ENCODE results near the gene SLC5A5. TPM values are rescaled to one million over a fixed set of nuclear protein-coding genes. Genes with fewer than 3 reads are reported as not detected.

SLC5A5 gene
- total RNA-seq, 4 donors from 2014 or later = not detected

DNA sequence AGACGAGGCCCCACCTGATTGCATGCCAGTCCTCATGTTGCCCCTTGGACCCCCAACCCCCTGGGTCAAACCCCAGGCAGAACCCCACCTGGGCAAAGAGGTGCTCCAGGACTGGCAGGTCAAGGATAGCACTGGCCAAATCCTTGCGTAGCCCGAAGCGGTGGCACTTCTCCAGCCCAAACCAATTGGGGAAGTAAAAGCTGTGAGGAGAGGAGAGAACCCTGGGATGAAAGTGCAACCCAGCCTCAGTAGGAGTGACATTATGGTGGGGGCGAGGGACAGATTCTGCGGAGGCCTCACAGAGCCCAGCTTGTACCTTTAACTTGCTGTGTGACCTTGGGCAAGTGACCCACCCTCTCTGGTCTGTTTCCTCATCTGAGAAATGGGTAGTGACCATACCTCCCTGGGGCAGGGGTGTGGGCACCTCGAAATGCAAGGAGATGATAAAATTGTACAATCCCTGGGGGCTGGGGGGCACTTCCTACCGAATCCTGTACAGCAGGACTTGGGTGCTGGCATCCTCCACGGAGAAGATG, 28.4 kb upstream of the SLC5A5 start:
- Histone ChIP-seq H3K27ac (no peak overlapping the region), H3K36me3 (peaks cover 4% of the 10 kb centered on the region), H3K4me3 (no peak overlapping the region), H3K9me3 (no peaks in the 10 kb centered on the region), H3K27me3 (peaks cover 20% of the 10 kb centered on the region), H3K4me1 (peaks cover 29% of the 10 kb centered on the region)
- no peak for DNase-seq (ENCODE audit: low spot score in 2 of 2)
- 68% methylated on average over 4 of the region's 9 CpGs for WGBS
- TF ChIP-seq, protein P1, sequence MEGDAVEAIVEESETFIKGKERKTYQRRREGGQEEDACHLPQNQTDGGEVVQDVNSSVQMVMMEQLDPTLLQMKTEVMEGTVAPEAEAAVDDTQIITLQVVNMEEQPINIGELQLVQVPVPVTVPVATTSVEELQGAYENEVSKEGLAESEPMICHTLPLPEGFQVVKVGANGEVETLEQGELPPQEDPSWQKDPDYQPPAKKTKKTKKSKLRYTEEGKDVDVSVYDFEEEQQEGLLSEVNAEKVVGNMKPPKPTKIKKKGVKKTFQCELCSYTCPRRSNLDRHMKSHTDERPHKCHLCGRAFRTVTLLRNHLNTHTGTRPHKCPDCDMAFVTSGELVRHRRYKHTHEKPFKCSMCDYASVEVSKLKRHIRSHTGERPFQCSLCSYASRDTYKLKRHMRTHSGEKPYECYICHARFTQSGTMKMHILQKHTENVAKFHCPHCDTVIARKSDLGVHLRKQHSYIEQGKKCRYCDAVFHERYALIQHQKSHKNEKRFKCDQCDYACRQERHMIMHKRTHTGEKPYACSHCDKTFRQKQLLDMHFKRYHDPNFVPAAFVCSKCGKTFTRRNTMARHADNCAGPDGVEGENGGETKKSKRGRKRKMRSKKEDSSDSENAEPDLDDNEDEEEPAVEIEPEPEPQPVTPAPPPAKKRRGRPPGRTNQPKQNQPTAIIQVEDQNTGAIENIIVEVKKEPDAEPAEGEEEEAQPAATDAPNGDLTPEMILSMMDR (IDR thresholded peaks at IDR 0.05) = no peak
- no peak for TF ChIP-seq POLR2A (IDR thresholded peaks at IDR 0.05)
- no peak for TF ChIP-seq EP300 (IDR thresholded peaks at IDR 0.05)
- no peak for TF ChIP-seq POLR2AphosphoS5 (IDR thresholded peaks at IDR 0.05)

DNA sequence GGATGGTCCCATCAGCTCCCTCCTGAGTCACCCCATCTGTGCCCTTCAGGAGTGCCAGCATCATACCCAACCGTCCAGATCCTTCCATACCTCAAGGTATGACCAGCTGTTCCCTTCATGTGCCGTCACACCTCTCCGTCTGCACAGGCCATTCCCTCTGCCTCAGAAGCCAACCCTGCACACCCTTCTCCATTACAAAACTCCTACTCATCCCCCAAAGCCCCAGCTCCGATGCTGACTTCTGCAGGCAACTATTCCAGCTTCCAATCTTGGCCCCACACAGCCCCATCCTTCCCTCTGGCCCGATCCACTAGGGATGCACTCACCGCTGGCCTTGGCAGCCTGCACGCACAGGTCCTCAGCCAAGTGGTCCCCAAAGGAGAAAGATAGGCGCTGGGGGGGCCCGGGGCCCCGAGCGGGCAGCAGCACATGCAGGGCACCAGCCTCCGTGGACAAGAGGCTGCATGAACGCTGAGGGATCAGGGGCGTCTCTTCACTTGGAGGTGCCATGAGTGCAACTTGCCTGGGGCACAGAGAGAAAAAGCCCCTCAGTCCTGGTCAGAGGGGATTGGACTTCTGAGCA, 27.7 kb upstream of the SLC5A5 start:
- Histone ChIP-seq H3K27me3 (peaks cover 20% of the 10 kb centered on the region), H3K9me3 (no peaks in the 10 kb centered on the region), H3K4me3 (no peak overlapping the region), H3K36me3 (peaks cover 2% of the 10 kb centered on the region), H3K27ac (no peak overlapping the region), H3K4me1 (peaks cover 34% of the 10 kb centered on the region)
- no peak for DNase-seq (ENCODE audit: low spot score in 2 of 2)
- 81% methylated on average over 6 of the region's 14 CpGs for WGBS
- TF ChIP-seq EP300 (IDR thresholded peaks at IDR 0.05) = no peak
- TF ChIP-seq, protein P1 (IDR thresholded peaks at IDR 0.05) = no peak
- no peak for TF ChIP-seq POLR2A (IDR thresholded peaks at IDR 0.05)
- TF ChIP-seq POLR2AphosphoS5 (IDR thresholded peaks at IDR 0.05) = no peak

DNA sequence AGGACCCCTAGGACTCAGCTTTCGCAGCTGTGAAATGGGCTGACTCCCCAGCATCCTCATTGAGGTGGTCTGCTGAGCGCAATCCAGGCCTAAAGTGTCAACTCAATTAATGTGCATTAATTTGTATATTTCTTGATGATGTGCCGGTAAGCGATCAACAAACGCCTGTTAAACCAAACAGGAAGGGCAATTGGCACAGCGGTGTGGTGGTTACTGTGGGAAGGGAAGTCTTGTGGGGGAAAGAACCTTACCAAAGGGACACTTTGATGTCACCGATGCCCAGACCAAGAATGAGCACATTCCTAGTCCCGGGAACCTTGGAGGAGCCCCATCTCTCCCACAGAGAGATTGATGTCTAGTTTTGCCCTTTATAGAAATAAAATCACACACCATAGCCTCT, 25.6 kb upstream of the SLC5A5 start:
- Histone ChIP-seq H3K27me3 (peaks cover 17% of the 10 kb centered on the region), H3K9me3 (no peaks in the 10 kb centered on the region), H3K36me3 (no peaks in the 10 kb centered on the region), H3K4me1 (peaks cover 34% of the 10 kb centered on the region), H3K4me3 (no peak overlapping the region), H3K27ac (no peak overlapping the region)
- 74% methylated on average over 7 of the region's 8 CpGs for WGBS
- TF ChIP-seq POLR2AphosphoS5 (IDR thresholded peaks at IDR 0.05) = no peak
- TF ChIP-seq POLR2A (IDR thresholded peaks at IDR 0.05) = no peak
- TF ChIP-seq, protein P1 (IDR thresholded peaks at IDR 0.05) = no peak
- TF ChIP-seq EP300 (IDR thresholded peaks at IDR 0.05) = no peak
- DNase-seq (ENCODE audit: low spot score in 2 of 2) = no peak

DNA sequence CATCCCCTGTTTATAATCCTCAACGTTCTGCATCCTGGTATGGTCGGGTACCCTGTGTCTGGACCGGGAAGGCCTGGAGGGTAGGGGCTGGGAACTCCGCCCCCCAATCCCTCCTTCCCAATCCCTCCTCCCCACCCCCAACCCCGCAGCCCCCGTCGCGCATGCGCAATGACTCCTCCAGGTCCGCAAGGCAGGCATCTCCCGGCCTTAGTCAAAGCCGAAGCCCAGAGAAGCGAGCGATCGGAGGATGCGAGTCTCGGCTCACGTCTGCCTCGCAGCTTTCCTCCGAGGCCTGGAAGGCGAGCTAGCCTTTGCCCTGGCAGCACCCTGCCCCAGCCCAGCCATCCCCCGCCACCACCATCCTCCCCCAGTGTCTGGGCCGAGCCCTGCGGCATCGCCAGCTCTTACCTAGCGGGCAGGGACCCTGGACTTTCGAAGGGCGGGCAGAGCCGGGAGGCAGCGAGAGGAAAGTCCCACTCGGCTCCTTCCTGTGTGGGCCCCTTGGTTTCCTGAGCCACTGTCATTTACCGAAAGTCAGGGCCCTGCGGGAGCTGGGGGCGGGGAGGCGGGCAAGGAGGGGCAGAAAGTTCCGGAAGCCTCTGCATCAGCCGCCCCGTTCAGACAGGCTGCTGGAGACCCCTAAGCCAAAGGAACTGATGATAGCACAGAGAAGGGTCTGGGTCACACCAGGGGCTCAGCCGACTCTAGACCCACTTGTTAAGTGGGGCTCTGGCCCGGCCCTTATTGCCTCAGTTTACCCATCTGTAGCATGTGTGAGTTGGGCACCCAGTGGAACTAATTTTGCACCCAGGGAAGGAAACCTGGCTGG, 24.0 kb upstream of the SLC5A5 start, which contains the start of gene JAK3:
TSS of gene JAK3 (minus strand) at position 445 of the 829 bp plus-strand sequence. CDS start 3,565 bp downstream, outside the sequence.
- Histone ChIP-seq H3K36me3 (no peaks in the 10 kb centered on the region), H3K27ac (peak within 1 kb of the TSS; percentile 68), H3K27me3 (peaks cover 3% of the 10 kb centered on the region), H3K9me3 (no peaks in the 10 kb centered on the region), H3K4me1 (peaks cover 20% of the 10 kb centered on the region), H3K4me3 (peak within 1 kb of the TSS; percentile 46)
- TF ChIP-seq EP300 (IDR thresholded peaks at IDR 0.05) (no peak), POLR2AphosphoS5 (IDR thresholded peaks at IDR 0.05) (peak in 1 of 3 donors; percentile 16)
- DNase-seq (ENCODE audit: low spot score in 2 of 2) = no peak
- WGBS = 9% methylated on average over 6 of the region's 40 CpGs

DNA sequence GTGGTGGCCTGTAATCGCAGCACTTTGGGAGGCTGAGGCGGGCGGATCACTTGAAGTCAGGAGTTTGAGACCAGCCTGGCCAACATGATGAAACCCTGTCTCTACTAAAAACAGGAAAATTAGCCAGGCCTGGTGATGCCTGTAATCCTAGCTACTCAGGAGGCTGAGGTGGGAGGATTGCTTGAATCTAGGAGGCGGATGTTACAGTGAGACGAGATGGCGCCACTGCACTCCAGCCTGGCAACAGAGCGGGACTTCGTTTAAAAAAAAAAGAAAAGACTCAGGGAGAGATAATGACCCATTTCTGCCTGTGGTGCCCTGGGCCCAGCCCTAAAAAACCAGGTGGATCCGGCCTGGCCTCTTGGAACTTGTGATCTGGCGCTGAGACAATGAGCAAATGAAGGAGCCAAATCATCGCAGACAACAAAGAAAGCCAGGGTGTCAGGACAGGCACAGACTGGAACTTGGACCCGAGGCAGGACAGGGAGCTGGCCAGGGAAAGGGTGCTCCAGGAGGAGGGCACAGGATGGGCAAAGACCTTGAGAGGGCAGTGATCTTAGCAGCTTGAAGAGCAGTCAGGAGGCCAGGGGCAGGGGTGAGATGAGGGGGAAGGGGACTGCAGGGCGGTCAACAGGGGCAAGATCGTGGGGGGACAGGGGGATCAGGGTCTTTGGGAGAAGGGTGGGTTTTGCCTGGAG, 23.0 kb upstream of the SLC5A5 start:
- H3K9me3 ChIP-seq = no peaks in the 10 kb centered on the region
- 59% methylated on average over 14 of the region's 14 CpGs for WGBS
- peaks cover 20% of the 10 kb centered on the region for H3K4me1 ChIP-seq
- H3K27ac ChIP-seq = peak overlapping the region; percentile 68
- no peaks in the 10 kb centered on the region for H3K36me3 ChIP-seq
- DNase-seq (ENCODE audit: low spot score in 2 of 2) = no peak
- H3K27me3 ChIP-seq = no peaks in the 10 kb centered on the region
- H3K4me3 ChIP-seq = no peak overlapping the region
- TF ChIP-seq EP300 (IDR thresholded peaks at IDR 0.05) (no peak), POLR2A (IDR thresholded peaks at IDR 0.05) (no peak)
- TF ChIP-seq, protein P1 (IDR thresholded peaks at IDR 0.05) = no peak

Measured in suprapubic skin (tissue), 4 donors.